Aortic smooth muscle cell (primary cell): ENCODE data around the gene HLA-C. TPM values are rescaled to one million over a fixed set of nuclear protein-coding genes. Genes with fewer than 3 reads are reported as not detected.

Source experiments
- total RNA-seq: library from RNA; depleted of rRNA; stranded (reverse); fragments of >200 nt; gene quantifications from 2 replicates; pipeline ENCODE4 v1.2.3, GENCODE V29; 2014

Gene HLA-C
- 121 and 270 TPM in 2 replicates for total RNA-seq

GRCh38 chr6:31271641-31272357 is at the start of gene HLA-C:
Gene HLA-C (minus strand): TSS chr6:31272092. CDS start chr6:31272071, 21 bp downstream.

Other genes with a start within 250 kb of the HLA-C start
- gene C6orf15, start 159.5 kb downstream of the HLA-C start, total RNA-seq = not detected in 2 replicates
- gene PSORS1C1, start 157.3 kb downstream of the HLA-C start, total RNA-seq = 0.92 and 1.1 TPM in 2 replicates
- gene CDSN, start 151.6 kb downstream of the HLA-C start, total RNA-seq = not detected in 2 replicates
- not detected in 2 replicates for gene PSORS1C2, start 133.0 kb downstream of the HLA-C start, total RNA-seq
- gene CCHCR1, start 114.3 kb downstream of the HLA-C start, total RNA-seq = 12.7 and 18.9 TPM in 2 replicates
- gene TCF19, start 113.5 kb downstream of the HLA-C start, total RNA-seq = 13.6 and 21.4 TPM in 2 replicates
- 0.12 and 0.13 TPM in 2 replicates for gene POU5F1, start 101.4 kb downstream of the HLA-C start, total RNA-seq
- gene HLA-B, start 85.1 kb upstream of the HLA-C start, total RNA-seq = 361 and 423 TPM in 2 replicates
- 18.3 and 28.3 TPM in 2 replicates for gene MICA, start 131.5 kb upstream of the HLA-C start, total RNA-seq
- 14.4 and 20.9 TPM in 2 replicates for gene MICB, start 226.1 kb upstream of the HLA-C start, total RNA-seq